GM23338 (cell line): Measurements from ENCODE around the gene ZKSCAN4. TPM values are rescaled to one million over a fixed set of nuclear protein-coding genes. Genes with fewer than 3 reads are reported as not detected.

Experiments
- ATAC-seq: fragments of 200-7000 bp; cut with Tn5 transposase; 3 replicates; pipeline ENCODE4 v1.9.1; 2020
- DNase-seq: peaks from one replicate; pipeline ENCODE4 v3.0.0-alpha.2; 2015; ENCODE audit warnings: low spot score
- H2AFZ ChIP-seq: fragments of 200-600 bp; sonication (generic); 2 replicates; pipeline ENCODE4 v1.8.0; 2016; ENCODE audit warnings: antibody characterized with exemption, mild to moderate bottlenecking, moderate library complexity
- H3F3A ChIP-seq: fragments of 200-600 bp; sonication (generic); replicated peaks from 2 replicates; pipeline ENCODE4 v1.8.0; 2017; ENCODE audit warnings: antibody characterized with exemption, mixed run types, low read depth
- H3K27ac ChIP-seq: fragments of 200-600 bp; sonication (generic); 2 replicates; pipeline ENCODE4 v1.6.1; 2016; ENCODE audit warnings: low read depth
- H3K27me3 ChIP-seq: fragments of 200-600 bp; sonication (generic); 2 replicates; pipeline ENCODE4 v1.8.0; 2016; ENCODE audit warnings: mild to moderate bottlenecking, mixed run types, moderate library complexity; ENCODE audit not compliant: insufficient read depth
- H3K36me3 ChIP-seq: fragments of 200-600 bp; sonication (generic); 2 replicates; pipeline ENCODE4 v1.8.0; 2016; ENCODE audit warnings: mild to moderate bottlenecking; ENCODE audit not compliant: insufficient read depth
- H3K4me1 ChIP-seq: fragments of 200-600 bp; sonication (generic); 2 replicates; pipeline ENCODE4 v1.8.0; 2016; ENCODE audit warnings: mild to moderate bottlenecking, moderate library complexity; ENCODE audit not compliant: insufficient read depth
- H3K4me2 ChIP-seq: fragments of 200-600 bp; sonication (generic); 2 replicates; pipeline ENCODE4 v1.7.1; 2017; ENCODE audit warnings: mixed run types
- H3K4me3 ChIP-seq: fragments of 200-600 bp; sonication (generic); 2 replicates; pipeline ENCODE4 v1.6.1; 2016; ENCODE audit warnings: mixed run types
- H3K79me2 ChIP-seq: fragments of 200-600 bp; sonication (generic); replicated peaks from 2 replicates; pipeline ENCODE4 v1.8.0; 2017; ENCODE audit warnings: mild to moderate bottlenecking; ENCODE audit not compliant: insufficient read depth
- H3K9me2 ChIP-seq: fragments of 200-600 bp; sonication (generic); 2 replicates; pipeline ENCODE4 v1.8.0; 2017; ENCODE audit not compliant: insufficient read depth
- H4K20me1 ChIP-seq: fragments of 200-600 bp; sonication (generic); replicated peaks from 2 replicates; pipeline ENCODE4 v1.8.0; 2017; ENCODE audit warnings: mild to moderate bottlenecking; ENCODE audit not compliant: insufficient read depth
- H3K27ac Mint-ChIP-seq: 2 replicates; pipeline ENCODE4 v1.8.0; 2020; ENCODE audit warnings: inconsistent platforms, mild to moderate bottlenecking, moderate library complexity, mixed read lengths
- H3K27me3 Mint-ChIP-seq: 3 replicates; pipeline ENCODE4 v1.8.0; 2022; ENCODE audit warnings: low read depth, mild to moderate bottlenecking, moderate library complexity, mixed read lengths, inconsistent platforms; ENCODE audit not compliant: insufficient read depth, poor library complexity
- H3K36me3 Mint-ChIP-seq: 3 replicates; pipeline ENCODE4 v1.8.0; 2021; ENCODE audit warnings: low read depth, mild to moderate bottlenecking, inconsistent platforms, moderate library complexity, mixed read lengths
- H3K4me1 Mint-ChIP-seq: 3 replicates; pipeline ENCODE4 v1.8.0; 2020; ENCODE audit warnings: mild to moderate bottlenecking, inconsistent platforms, mixed read lengths
- H3K4me3 Mint-ChIP-seq: 3 replicates; pipeline ENCODE4 v1.8.0; 2021; ENCODE audit warnings: moderate library complexity, mild to moderate bottlenecking, inconsistent platforms, mixed read lengths
- H3K9me3 Mint-ChIP-seq: 3 replicates; pipeline ENCODE4 v1.8.0; 2020; ENCODE audit warnings: moderate library complexity, mild to moderate bottlenecking, inconsistent platforms, mixed read lengths
- CREB1 ChIP-seq: fragments of 250-450 bp; sonication (Bioruptor Pico); IDR thresholded peaks from 2 replicates; pipeline ENCODE4 v1.5.0; 2020; ENCODE audit warnings: low read depth, mild to moderate bottlenecking, moderate library complexity
- EZH2 ChIP-seq: fragments of 200-600 bp; sonication (generic); IDR thresholded peaks from one replicate; pipeline ENCODE4 v1.8.0; 2017; ENCODE audit warnings: antibody characterized with exemption, mild to moderate bottlenecking, low read depth; ENCODE audit not compliant: unreplicated experiment
- EZH2phosphoT487 ChIP-seq: fragments of 200-600 bp; sonication (generic); IDR thresholded peaks from one replicate; pipeline ENCODE4 v1.8.1; 2018; ENCODE audit warnings: antibody characterized with exemption; ENCODE audit not compliant: unreplicated experiment
- JUNB ChIP-seq: IDR thresholded peaks from one replicate; pipeline ENCODE4 v1.6.1; 2016; ENCODE audit warnings: antibody characterized with exemption; ENCODE audit not compliant: unreplicated experiment
- NANOG ChIP-seq: IDR thresholded peaks from 2 replicates; pipeline ENCODE4 v1.6.1; 2016; ENCODE audit warnings: antibody characterized with exemption, borderline replicate concordance
- POLR2AphosphoS5 ChIP-seq: IDR thresholded peaks from 2 replicates; pipeline ENCODE4 v1.6.1; 2016; ENCODE audit warnings: antibody characterized with exemption, low read depth
- ZNF114 ChIP-seq: fragments of 250-450 bp; sonication (Bioruptor Pico); IDR thresholded peaks from 2 replicates; pipeline ENCODE4 v1.5.0; 2020; ENCODE audit warnings: mild to moderate bottlenecking, moderate library complexity
- polyA plus RNA-seq: library from polyadenylated mRNA; unstranded; fragments of >200 nt; fragmentation: Nextera tagmentation; extraction: Ambion mirVana; gene quantifications from 2 replicates; pipeline ENCODE4 v1.2.1, GENCODE V29; 2016
- total RNA-seq: library from RNA; depleted of rRNA; stranded (reverse); fragments of >200 nt; shearing (Covaris generic); gene quantifications from 2 replicates; pipeline ENCODE4 v1.2.3, GENCODE V29; 2014
- TF ChIP-seq, protein P1 (sequence below): fragments of 250-450 bp; sonication (Bioruptor Pico); IDR thresholded peaks from 2 replicates; pipeline ENCODE4 v1.5.0; 2020; ENCODE audit warnings: mild to moderate bottlenecking, moderate library complexity
- TF ChIP-seq, protein P2 (sequence below), 2 experiments: fragments of 200-600 bp in 1 of 2; sonication (generic) in 1 of 2; conservative IDR thresholded peaks; 2 replicates each; pipeline versions ENCODE4 v1.5.1 to v1.6.1; 2016 to 2017; ENCODE audit warnings: antibody characterized with exemption in 2 of 2, low read depth in 2 of 2, mild to moderate bottlenecking in 2 of 2, moderate library complexity in 1 of 2

Gene ZKSCAN4
- total and polyA plus RNA-seq, 2 experiments from 2014 or later: 2.8 to 5.9 TPM

DNA sequence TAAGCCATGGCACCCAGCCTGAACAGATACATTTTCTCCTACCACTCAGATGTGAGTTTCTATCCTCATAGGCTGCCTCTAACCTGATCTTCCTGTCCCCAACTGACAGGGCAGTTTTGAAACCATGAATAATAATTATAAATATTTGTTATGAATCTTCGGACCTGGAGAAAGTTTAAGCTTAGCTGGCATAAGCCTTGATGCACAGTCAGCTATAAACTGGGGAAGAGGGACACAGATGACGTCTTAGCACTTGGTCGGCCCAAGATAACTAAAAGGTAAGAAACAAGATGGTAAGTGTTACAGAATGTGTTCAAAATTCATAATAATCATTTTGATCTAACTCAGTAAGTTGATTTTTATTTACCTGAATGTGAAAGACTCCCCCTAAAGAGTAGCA lies 8.1 kb downstream of the ZKSCAN4 start (continued):
- TF ChIP-seq, protein P1, sequence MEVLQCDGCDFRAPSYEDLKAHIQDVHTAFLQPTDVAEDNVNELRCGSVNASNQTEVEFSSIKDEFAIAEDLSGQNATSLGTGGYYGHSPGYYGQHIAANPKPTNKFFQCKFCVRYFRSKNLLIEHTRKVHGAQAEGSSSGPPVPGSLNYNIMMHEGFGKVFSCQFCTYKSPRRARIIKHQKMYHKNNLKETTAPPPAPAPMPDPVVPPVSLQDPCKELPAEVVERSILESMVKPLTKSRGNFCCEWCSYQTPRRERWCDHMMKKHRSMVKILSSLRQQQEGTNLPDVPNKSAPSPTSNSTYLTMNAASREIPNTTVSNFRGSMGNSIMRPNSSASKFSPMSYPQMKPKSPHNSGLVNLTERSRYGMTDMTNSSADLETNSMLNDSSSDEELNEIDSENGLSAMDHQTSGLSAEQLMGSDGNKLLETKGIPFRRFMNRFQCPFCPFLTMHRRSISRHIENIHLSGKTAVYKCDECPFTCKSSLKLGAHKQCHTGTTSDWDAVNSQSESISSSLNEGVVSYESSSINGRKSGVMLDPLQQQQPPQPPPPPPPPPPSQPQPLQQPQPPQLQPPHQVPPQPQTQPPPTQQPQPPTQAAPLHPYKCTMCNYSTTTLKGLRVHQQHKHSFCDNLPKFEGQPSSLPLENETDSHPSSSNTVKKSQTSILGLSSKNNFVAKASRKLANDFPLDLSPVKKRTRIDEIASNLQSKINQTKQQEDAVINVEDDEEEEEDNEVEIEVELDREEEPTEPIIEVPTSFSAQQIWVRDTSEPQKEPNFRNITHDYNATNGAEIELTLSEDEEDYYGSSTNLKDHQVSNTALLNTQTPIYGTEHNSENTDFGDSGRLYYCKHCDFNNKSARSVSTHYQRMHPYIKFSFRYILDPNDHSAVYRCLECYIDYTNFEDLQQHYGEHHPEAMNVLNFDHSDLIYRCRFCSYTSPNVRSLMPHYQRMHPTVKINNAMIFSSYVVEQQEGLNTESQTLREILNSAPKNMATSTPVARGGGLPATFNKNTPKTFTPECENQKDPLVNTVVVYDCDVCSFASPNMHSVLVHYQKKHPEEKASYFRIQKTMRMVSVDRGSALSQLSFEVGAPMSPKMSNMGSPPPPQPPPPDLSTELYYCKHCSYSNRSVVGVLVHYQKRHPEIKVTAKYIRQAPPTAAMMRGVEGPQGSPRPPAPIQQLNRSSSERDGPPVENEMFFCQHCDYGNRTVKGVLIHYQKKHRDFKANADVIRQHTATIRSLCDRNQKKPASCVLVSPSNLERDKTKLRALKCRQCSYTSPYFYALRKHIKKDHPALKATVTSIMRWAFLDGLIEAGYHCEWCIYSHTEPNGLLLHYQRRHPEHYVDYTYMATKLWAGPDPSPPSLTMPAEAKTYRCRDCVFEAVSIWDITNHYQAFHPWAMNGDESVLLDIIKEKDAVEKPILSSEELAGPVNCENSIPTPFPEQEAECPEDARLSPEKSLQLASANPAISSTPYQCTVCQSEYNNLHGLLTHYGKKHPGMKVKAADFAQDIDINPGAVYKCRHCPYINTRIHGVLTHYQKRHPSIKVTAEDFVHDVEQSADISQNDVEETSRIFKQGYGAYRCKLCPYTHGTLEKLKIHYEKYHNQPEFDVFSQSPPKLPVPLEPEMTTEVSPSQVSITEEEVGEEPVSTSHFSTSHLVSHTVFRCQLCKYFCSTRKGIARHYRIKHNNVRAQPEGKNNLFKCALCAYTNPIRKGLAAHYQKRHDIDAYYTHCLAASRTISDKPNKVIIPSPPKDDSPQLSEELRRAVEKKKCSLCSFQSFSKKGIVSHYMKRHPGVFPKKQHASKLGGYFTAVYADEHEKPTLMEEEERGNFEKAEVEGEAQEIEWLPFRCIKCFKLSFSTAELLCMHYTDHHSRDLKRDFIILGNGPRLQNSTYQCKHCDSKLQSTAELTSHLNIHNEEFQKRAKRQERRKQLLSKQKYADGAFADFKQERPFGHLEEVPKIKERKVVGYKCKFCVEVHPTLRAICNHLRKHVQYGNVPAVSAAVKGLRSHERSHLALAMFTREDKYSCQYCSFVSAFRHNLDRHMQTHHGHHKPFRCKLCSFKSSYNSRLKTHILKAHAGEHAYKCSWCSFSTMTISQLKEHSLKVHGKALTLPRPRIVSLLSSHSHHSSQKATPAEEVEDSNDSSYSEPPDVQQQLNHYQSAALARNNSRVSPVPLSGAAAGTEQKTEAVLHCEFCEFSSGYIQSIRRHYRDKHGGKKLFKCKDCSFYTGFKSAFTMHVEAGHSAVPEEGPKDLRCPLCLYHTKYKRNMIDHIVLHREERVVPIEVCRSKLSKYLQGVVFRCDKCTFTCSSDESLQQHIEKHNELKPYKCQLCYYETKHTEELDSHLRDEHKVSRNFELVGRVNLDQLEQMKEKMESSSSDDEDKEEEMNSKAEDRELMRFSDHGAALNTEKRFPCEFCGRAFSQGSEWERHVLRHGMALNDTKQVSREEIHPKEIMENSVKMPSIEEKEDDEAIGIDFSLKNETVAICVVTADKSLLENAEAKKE (CRISPR knock-in tag): no peak
- no peak for TF ChIP-seq CREB1 (CRISPR knock-in tag)
- no peak for TF ChIP-seq NANOG
- no peak for TF ChIP-seq JUNB
- TF ChIP-seq, protein P2, sequence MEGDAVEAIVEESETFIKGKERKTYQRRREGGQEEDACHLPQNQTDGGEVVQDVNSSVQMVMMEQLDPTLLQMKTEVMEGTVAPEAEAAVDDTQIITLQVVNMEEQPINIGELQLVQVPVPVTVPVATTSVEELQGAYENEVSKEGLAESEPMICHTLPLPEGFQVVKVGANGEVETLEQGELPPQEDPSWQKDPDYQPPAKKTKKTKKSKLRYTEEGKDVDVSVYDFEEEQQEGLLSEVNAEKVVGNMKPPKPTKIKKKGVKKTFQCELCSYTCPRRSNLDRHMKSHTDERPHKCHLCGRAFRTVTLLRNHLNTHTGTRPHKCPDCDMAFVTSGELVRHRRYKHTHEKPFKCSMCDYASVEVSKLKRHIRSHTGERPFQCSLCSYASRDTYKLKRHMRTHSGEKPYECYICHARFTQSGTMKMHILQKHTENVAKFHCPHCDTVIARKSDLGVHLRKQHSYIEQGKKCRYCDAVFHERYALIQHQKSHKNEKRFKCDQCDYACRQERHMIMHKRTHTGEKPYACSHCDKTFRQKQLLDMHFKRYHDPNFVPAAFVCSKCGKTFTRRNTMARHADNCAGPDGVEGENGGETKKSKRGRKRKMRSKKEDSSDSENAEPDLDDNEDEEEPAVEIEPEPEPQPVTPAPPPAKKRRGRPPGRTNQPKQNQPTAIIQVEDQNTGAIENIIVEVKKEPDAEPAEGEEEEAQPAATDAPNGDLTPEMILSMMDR (conservative IDR thresholded peaks at IDR 0.05; ENCODE audit: low read depth in 2 of 2): no peak
- no peak for TF ChIP-seq ZNF114 (CRISPR knock-in tag)

DNA sequence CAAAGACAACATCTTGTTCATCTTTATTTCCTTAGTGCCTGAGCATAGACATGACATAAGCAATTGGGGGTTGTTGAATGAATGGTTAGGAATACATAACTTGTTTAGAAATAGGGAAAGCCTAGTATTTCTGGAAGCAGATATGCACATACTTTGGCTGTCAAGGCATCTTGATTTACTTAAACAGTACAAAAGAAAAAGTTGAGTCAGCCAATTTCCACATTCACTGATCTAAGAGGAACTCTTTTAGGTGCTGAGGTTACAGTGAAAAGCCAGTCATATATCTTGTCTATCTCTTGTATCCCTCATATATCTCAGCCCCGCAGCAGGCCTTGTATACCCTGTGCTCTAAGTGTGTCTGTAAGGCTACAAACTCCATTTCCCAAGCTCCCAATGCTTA lies 11.6 kb downstream of the ZKSCAN4 start:
- no peaks in the 10 kb centered on the region for H3F3A ChIP-seq
- peaks cover 6% of the 10 kb centered on the region; the same call in 1 of the 2 replicates for H3K36me3 ChIP-seq
- no peaks in the 10 kb centered on the region for H3K9me2 ChIP-seq
- no peak overlapping the region for H3K4me3 ChIP-seq
- Mint-ChIP-seq H3K27me3 (no peaks in the 10 kb centered on the region), H3K27ac (no peak overlapping the region), H3K4me1 (peaks cover 2% of the 10 kb centered on the region; the same call in 2 of the 3 replicates), H3K9me3 (no peaks in the 10 kb centered on the region; the same call in 2 of the 3 replicates), H3K4me3 (no peak overlapping the region), H3K36me3 (peaks cover 17% of the 10 kb centered on the region; the same call in 2 of the 3 replicates)
- H4K20me1 ChIP-seq: no peaks in the 10 kb centered on the region; the same call in 1 of the 2 replicates
- no peak overlapping the region for H3K4me2 ChIP-seq
- no peak for DNase-seq
- ATAC-seq: no peak
- H3K27me3 ChIP-seq: no peaks in the 10 kb centered on the region
- no peak overlapping the region for H2AFZ ChIP-seq
- H3K79me2 ChIP-seq: no peaks in the 10 kb centered on the region
- no peaks in the 10 kb centered on the region; the same call in 1 of the 2 replicates for H3K4me1 ChIP-seq
- H3K27ac ChIP-seq: no peak overlapping the region
- TF ChIP-seq EZH2phosphoT487 (no peak), JUNB (no peak), POLR2AphosphoS5 (no peak), NANOG (no peak), EZH2 (no peak)
